Measurements from ENCODE around the gene ZSCAN29. TPM values are rescaled to one million over a fixed set of nuclear protein-coding genes. Genes with fewer than 3 reads are reported as not detected.

ZSCAN29 gene
- polyA plus RNA-seq, 1 of the 3 experiments (the other 2 are of a cell fraction), result 5.7 TPM

DNA sequence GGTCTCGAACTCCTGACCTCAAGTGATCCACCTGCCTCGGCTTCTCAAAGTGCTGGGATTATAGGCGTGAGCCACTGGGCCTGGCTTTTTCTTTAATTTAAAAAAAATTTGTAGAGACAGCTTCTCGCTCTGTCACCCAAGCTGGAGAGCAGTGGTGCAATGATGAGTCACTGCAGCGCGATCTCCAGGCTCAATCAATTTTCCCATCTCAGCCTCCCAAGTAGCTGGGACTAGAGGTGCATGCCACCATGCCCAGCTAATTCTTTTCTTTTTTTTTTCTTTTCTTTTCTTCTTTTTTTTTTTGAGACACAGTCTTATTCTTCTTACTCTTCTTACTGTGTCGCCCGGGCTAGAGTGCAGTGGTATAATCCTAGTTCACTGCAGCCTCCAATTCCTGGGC is 19.9 kb upstream of the ZSCAN29 start:
- no peak overlapping the region for H3K4me3 ChIP-seq (ENCODE audit: low read depth in 2 of 2, low read length in 1 of 2)
- no peaks in the 10 kb centered on the region for H3F3A ChIP-seq (replicated peaks; ENCODE audit: insufficient read depth)
- ChIA-PET POLR2A (no interaction called here), CTCF (interaction anchor here (1.3 to 1.8 kb wide), 3 partner anchors 9 to 16 kb away, joined by 3 to 4 read pairs (median 4); no protein-coding TSS in a partner anchor)
- H3K27me3 ChIP-seq (ENCODE audit: insufficient read depth), result no peaks in the 10 kb centered on the region
- no peaks in the 10 kb centered on the region for H3K4me1 ChIP-seq (ENCODE audit: control insufficient read depth in 1 of 2, insufficient read depth in 2 of 2, low read depth in 1 of 2, low read length in 1 of 2)
- peaks cover 19 to 27% of the 10 kb centered on the region in 2 experiments for H3K36me3 ChIP-seq (replicated peaks in 1 of 2; ENCODE audit: control insufficient read depth in 1 of 2, insufficient read depth in 2 of 2, low read length in 1 of 2)
- H3K9me3 ChIP-seq, result no peaks in the 10 kb centered on the region
- H3K9me2 ChIP-seq, result no peaks in the 10 kb centered on the region
- no peak overlapping the region for H3K4me2 ChIP-seq
- 93% methylated on average over 8 of the region's 8 CpGs for whole genome bisulfite sequencing (ENCODE audit: low lambda C conversion rate)
- no peak overlapping the region for H3K9ac ChIP-seq
- no peaks in the 10 kb centered on the region for H4K20me1 ChIP-seq (ENCODE audit: insufficient read depth)
- no peak for TF ChIP-seq SIN3A (IDR thresholded peaks at IDR 0.05; ENCODE audit: borderline replicate concordance, low read depth, low read length)
- no peak for TF ChIP-seq SMC3 (IDR thresholded peaks at IDR 0.05; ENCODE audit: low read depth, low read length)
- TF ChIP-seq, protein P1, sequence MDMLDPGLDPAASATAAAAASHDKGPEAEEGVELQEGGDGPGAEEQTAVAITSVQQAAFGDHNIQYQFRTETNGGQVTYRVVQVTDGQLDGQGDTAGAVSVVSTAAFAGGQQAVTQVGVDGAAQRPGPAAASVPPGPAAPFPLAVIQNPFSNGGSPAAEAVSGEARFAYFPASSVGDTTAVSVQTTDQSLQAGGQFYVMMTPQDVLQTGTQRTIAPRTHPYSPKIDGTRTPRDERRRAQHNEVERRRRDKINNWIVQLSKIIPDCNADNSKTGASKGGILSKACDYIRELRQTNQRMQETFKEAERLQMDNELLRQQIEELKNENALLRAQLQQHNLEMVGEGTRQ (IDR thresholded peaks at IDR 0.05; ENCODE audit: borderline replicate concordance, low read depth, low read length), result no peak
- no peak for TF ChIP-seq EP300 (IDR thresholded peaks at IDR 0.05; ENCODE audit: borderline replicate concordance in 1 of 2, low read depth in 1 of 2, low read length in 1 of 2)
- no peak for DNase-seq
- no peaks in the 10 kb centered on the region for H3K79me2 ChIP-seq (ENCODE audit: insufficient read depth)
- H2AFZ ChIP-seq (ENCODE audit: low read depth), result no peak overlapping the region
- H3K27ac ChIP-seq (ENCODE audit: low read depth in 2 of 2, low read length in 1 of 2), result no peak overlapping the region

DNA sequence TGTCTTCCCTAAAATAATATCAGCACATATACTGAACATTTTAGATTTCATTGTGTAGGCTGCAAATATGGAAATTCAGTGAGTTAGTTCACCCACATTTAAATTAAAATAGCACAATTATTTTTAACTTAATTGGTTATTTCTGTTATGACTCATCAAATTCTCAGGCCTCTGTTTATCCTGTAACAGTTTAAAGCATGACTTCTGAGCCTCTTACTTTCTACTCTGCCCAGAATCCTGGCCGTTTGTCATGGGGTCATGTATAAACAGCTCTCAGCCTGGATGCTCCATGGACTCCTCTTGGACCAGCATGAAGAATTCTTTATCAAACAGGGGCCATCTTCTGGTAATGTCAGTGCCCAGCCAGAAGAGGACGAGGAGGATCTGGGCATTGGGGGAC is 12.2 kb upstream of the ZSCAN29 start:
- no peak for TF ChIP-seq YY1 (IDR thresholded peaks at IDR 0.05; ENCODE audit: low read depth)
- TF ChIP-seq NRF1 (IDR thresholded peaks at IDR 0.05; ENCODE audit: low read depth, low read length), result no peak
- TF ChIP-seq, protein P2, sequence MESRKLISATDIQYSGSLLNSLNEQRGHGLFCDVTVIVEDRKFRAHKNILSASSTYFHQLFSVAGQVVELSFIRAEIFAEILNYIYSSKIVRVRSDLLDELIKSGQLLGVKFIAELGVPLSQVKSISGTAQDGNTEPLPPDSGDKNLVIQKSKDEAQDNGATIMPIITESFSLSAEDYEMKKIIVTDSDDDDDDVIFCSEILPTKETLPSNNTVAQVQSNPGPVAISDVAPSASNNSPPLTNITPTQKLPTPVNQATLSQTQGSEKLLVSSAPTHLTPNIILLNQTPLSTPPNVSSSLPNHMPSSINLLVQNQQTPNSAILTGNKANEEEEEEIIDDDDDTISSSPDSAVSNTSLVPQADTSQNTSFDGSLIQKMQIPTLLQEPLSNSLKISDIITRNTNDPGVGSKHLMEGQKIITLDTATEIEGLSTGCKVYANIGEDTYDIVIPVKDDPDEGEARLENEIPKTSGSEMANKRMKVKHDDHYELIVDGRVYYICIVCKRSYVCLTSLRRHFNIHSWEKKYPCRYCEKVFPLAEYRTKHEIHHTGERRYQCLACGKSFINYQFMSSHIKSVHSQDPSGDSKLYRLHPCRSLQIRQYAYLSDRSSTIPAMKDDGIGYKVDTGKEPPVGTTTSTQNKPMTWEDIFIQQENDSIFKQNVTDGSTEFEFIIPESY (IDR thresholded peaks at IDR 0.05; ENCODE audit: borderline replicate concordance, low read depth), result no peak
- TF ChIP-seq, protein P3, sequence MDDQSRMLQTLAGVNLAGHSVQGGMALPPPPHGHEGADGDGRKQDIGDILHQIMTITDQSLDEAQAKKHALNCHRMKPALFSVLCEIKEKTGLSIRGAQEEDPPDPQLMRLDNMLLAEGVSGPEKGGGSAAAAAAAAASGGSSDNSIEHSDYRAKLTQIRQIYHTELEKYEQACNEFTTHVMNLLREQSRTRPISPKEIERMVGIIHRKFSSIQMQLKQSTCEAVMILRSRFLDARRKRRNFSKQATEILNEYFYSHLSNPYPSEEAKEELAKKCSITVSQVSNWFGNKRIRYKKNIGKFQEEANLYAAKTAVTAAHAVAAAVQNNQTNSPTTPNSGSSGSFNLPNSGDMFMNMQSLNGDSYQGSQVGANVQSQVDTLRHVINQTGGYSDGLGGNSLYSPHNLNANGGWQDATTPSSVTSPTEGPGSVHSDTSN (IDR thresholded peaks at IDR 0.05), result no peak
- TF ChIP-seq, protein P4, sequence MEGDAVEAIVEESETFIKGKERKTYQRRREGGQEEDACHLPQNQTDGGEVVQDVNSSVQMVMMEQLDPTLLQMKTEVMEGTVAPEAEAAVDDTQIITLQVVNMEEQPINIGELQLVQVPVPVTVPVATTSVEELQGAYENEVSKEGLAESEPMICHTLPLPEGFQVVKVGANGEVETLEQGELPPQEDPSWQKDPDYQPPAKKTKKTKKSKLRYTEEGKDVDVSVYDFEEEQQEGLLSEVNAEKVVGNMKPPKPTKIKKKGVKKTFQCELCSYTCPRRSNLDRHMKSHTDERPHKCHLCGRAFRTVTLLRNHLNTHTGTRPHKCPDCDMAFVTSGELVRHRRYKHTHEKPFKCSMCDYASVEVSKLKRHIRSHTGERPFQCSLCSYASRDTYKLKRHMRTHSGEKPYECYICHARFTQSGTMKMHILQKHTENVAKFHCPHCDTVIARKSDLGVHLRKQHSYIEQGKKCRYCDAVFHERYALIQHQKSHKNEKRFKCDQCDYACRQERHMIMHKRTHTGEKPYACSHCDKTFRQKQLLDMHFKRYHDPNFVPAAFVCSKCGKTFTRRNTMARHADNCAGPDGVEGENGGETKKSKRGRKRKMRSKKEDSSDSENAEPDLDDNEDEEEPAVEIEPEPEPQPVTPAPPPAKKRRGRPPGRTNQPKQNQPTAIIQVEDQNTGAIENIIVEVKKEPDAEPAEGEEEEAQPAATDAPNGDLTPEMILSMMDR (IDR thresholded peaks at IDR 0.05), result no peak
- TF ChIP-seq RCOR1 (IDR thresholded peaks at IDR 0.05; ENCODE audit: low read length), result no peak
- TF ChIP-seq JUND (IDR thresholded peaks at IDR 0.05), result no peak
- no peak for TF ChIP-seq MXI1 (IDR thresholded peaks at IDR 0.05; ENCODE audit: low read depth, low read length)
- CTCF ChIA-PET, result no interaction called here
- no peak overlapping the region for H3K4me3 ChIP-seq (ENCODE audit: low read depth in 2 of 2, low read length in 1 of 2)
- DNase-seq, result no peak
- H3K27me3 ChIP-seq (ENCODE audit: insufficient read depth), result no peaks in the 10 kb centered on the region
- no peak overlapping the region for H3K27ac ChIP-seq (ENCODE audit: low read depth in 2 of 2, low read length in 1 of 2)
- no peaks in the 10 kb centered on the region for H4K20me1 ChIP-seq (ENCODE audit: insufficient read depth)
- H3K9me3 ChIP-seq, result no peaks in the 10 kb centered on the region
- no peak overlapping the region for H3K4me2 ChIP-seq
- H3K9me2 ChIP-seq, result no peaks in the 10 kb centered on the region
- H3K9ac ChIP-seq, result no peak overlapping the region
- H2AFZ ChIP-seq (ENCODE audit: low read depth), result no peak overlapping the region
- H3K36me3 ChIP-seq (replicated peaks in 1 of 2; ENCODE audit: control insufficient read depth in 1 of 2, insufficient read depth in 2 of 2, low read length in 1 of 2), result peaks cover 43 to 60% of the 10 kb centered on the region in 2 experiments
- H3K79me2 ChIP-seq (ENCODE audit: insufficient read depth), result no peaks in the 10 kb centered on the region; the same call in 1 of the 2 replicates
- H3K4me1 ChIP-seq (ENCODE audit: control insufficient read depth in 1 of 2, insufficient read depth in 2 of 2, low read depth in 1 of 2, low read length in 1 of 2), result no peaks in the 10 kb centered on the region
- peaks cover 6% of the 10 kb centered on the region for H3F3A ChIP-seq (replicated peaks; ENCODE audit: insufficient read depth)
- WGBS (ENCODE audit: low lambda C conversion rate), result 91% methylated on average over 2 of the region's 2 CpGs
- POLR2A ChIA-PET, result no interaction called here
